AG09309 (cell line): ENCODE results near the gene POU2F1.
A peak's percentile ranks its signal among the peaks of the same experiment; 100 is the strongest.
"Not testable (repeated sequence)": the region's sequence is repeated elsewhere in the genome, so short reads cannot be mapped to it uniquely, and the experiment has no call there.

ENCODE experiments used
- DNase-seq: peaks from one replicate; pipeline ENCODE4 v3.0.0-alpha.2; 2010; ENCODE audit warnings: low read depth
- H3K4me3 ChIP-seq: 2 replicates; pipeline ENCODE4 v1.5.1; 2011; ENCODE audit warnings: mild to moderate bottlenecking, low read depth, low read length, moderate library complexity; ENCODE audit not compliant: control insufficient read depth
- TF ChIP-seq, protein P1 (sequence below): IDR thresholded peaks from 2 replicates; pipeline ENCODE4 v1.5.1; 2011; ENCODE audit warnings: mild to moderate bottlenecking, low read depth, low read length, inconsistent platforms; ENCODE audit not compliant: insufficient read depth, control insufficient read depth; ENCODE audit errors: missing control alignments

POU2F1 gene

DNA sequence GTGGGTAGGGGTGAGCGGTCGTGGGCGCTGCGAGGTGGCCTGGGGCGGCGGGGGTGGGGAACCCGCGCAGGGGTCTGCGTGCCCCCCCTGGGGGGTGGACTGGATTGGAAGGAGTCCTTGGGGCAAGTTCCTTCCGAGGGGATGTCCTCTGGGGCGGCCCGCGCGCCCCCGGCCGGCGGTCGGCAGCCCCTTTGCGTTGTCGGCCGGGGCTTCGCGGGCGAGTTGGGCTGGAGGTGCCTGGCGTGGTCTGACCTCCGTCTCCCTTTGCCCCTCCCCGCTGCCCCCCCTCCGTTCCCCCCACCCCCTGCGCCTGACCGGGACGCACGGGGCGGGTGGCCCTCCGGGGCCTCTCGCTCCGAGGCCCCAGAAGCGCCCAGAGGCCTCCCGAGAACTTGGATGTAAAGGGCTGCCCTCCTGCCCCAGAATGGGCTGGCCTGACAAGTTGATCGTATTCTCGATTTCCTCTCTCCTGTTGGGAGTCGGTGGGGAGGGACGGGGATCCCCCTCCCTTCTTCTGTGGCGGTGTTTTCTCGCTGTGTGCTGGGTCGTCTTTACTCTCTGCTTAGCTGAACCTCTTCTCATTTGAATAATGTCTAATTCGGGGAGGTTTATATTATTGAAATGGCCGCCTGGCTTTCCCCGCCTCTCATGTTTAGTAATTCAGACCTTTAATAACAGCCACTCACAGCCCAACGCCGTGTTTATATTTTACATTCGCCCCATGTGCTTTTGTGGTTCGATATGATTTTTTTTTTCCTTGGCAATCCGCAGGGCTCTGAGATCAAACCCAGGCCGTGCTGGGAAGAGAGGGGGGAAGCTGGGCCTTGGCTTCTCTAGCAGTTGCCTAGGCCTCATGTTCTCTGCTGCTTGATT is 1.3 kb downstream of the POU2F1 start:
- TF ChIP-seq, protein P1, sequence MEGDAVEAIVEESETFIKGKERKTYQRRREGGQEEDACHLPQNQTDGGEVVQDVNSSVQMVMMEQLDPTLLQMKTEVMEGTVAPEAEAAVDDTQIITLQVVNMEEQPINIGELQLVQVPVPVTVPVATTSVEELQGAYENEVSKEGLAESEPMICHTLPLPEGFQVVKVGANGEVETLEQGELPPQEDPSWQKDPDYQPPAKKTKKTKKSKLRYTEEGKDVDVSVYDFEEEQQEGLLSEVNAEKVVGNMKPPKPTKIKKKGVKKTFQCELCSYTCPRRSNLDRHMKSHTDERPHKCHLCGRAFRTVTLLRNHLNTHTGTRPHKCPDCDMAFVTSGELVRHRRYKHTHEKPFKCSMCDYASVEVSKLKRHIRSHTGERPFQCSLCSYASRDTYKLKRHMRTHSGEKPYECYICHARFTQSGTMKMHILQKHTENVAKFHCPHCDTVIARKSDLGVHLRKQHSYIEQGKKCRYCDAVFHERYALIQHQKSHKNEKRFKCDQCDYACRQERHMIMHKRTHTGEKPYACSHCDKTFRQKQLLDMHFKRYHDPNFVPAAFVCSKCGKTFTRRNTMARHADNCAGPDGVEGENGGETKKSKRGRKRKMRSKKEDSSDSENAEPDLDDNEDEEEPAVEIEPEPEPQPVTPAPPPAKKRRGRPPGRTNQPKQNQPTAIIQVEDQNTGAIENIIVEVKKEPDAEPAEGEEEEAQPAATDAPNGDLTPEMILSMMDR, result no peak
- peak overlapping the region; percentile 90 for H3K4me3 ChIP-seq
- DNase-seq, result no peak

DNA sequence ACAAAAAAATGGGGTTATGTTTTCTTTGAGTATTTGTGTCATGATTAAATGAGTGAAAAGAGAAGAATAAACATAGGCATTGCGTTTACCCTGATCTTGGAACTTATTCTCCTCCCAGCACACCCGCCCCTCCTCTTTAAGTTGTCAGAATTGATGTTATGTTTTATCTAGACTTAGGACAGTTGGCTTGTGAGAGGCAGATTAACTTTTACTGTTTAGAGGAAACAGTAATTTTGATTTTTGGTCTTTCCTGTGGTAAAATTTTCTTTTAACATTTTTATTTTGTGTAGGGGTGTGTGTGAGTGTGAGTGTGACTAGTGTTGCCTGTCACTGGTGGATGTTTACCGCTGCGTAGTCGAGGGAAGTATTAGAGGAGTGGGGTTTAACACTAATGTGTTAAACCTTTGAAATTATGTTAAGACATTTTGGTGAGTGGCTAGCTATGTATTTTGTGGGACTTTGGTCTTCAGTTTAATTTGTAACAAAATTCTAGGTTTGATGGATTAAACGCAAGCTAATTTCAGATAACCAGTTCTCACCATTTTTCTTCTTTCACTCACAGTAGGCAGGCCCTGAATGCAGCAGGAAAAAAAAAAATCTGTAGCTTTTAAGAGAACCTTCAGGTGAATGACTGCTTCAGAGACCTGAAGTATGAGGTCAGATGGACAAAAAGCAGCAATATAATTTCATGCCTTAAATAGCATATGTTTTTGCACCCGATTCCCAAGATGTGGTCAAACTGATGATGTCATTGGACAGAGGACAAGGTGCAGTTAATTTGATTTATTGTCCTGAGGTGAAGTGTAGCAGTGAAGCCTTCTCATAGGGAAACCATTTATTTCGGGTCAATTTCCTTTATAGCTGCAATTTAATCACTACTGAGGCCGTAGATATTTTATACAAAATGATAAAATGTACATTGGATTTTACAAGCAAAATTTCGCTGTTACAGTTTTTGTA is 2.7 kb downstream of the POU2F1 start:
- no peak for DNase-seq
- TF ChIP-seq, protein P1, result no peak
- H3K4me3 ChIP-seq, result no peak overlapping the region

DNA sequence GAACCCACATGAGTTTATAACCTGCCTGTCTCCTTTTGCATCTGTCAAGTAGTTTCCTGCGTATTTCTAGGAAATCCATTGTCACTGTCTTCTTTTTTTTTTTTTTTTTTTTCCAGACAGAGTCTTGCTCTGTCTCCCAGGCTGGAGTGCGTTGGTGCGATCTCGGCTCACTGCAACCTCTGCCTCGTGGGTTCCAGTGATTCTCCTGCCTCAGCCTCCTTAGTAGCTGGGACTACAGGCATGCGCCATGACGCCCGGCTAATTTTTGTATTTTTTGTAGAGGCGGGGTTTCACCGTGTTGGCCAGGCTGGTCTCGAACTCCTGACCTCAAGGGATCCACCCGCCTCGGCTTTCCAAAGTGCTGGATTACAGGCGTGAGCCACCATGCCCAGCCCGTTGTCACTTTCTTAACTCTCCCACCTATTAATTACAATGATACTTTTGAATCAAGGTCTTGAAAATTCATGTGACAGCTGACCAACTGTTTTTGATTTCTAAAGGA is 4.1 kb downstream of the POU2F1 start:
- not testable (repeated sequence) for DNase-seq

DNA sequence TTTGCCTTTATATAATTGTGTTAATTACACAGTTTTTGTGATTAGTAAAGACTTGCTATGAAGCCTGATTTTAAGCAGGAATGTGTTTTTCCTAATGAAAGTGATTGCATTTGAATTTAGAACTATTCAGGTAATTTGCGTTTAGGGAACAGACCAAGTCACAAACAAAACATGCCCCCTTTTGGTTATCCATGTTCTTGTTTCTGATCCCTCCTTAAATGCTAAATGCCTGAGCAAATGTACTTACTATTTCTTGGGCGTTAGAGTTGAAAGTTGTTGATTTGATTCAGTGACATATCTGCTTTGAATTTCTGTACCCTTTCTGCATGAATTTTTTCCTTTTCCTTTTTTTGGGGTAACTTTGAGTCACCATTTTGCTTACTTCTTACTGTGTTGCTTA is 5.2 kb downstream of the POU2F1 start:
- DNase-seq, result no peak
- no peak overlapping the region for H3K4me3 ChIP-seq

More for the DNA sequence above, 4.1 kb downstream of the POU2F1 start:
- H3K4me3 ChIP-seq, result not testable (repeated sequence)

DNA sequence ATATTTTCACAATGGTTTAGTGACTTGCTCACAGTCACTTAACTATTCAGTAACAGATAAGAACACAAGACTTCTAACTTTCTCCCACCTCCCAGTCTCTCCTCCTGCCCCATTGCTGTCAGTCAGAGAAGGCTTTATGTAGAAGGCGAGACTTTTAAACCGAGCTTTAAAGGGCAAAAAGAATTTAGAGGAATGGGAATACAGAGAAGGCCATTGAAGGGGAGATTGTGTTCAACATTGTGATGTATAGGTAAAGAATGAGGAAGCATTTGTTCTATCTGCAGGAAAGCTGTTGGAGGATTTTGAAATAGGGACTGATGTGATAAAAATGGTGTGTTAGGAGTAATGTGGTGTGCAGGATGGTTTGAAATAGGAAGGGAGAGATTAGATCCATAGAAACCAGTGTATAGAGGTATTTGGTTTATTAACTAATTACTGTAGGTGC is 7.3 kb downstream of the POU2F1 start:
- DNase-seq, result no peak
- TF ChIP-seq, protein P1, result no peak
- H3K4me3 ChIP-seq, result no peak overlapping the region

More for the DNA sequence above, 5.2 kb downstream of the POU2F1 start:
- TF ChIP-seq, protein P1, result no peak

GRCh38 chr1:167229719-167230385 is 9.2 kb downstream of the POU2F1 start:
- no peak overlapping the region for H3K4me3 ChIP-seq
- DNase-seq, result no peak
- TF ChIP-seq, protein P1, result no peak
